NCI-H748 treated with DMSO at 0.1 percent for 48 hours (cell line): Measurements from ENCODE around the gene MEST.
A peak's percentile ranks its signal among the peaks of the same experiment; 100 is the strongest.
"Not testable (repeated sequence)": the region's sequence is repeated elsewhere in the genome, so short reads cannot be mapped to it uniquely, and the experiment has no call there.

Experiments used
- DNase-seq: peaks from one replicate; lab custom pipeline; 2025; lab: John Stamatoyannopoulos, UW

Gene MEST

GRCh38 chr7:130485734-130486113 is 6.2 kb upstream of the MEST start:
- no peak for DNase-seq

GRCh38 chr7:130486114-130486953 is 5.6 kb upstream of the MEST start:
- peak; percentile 31 for DNase-seq

- no peak for DNase-seq
These were observed 4.9 kb upstream of the MEST start for GRCh38 chr7:130486954-130487436.

- DNase-seq, result no peak
These were observed 3.3 kb upstream of the MEST start for GRCh38 chr7:130488392-130489139.

- DNase-seq, result no peak
These were observed 2.5 kb upstream of the MEST start for GRCh38 chr7:130489140-130489983.

- DNase-seq, result no peak
These were observed 1.5 kb upstream of the MEST start for GRCh38 chr7:130490311-130490791.

- no peak for DNase-seq
These were observed 739 bp upstream of the MEST start for GRCh38 chr7:130490888-130491804.

GRCh38 chr7:130492523-130493274 is 814 bp downstream of the MEST start:
- no peak for DNase-seq

GRCh38 chr7:130493275-130493873 is 1.5 kb downstream of the MEST start:
- DNase-seq, result no peak

- DNase-seq, result no peak
These were observed 2.6 kb downstream of the MEST start for GRCh38 chr7:130494431-130494858.

- no peak for DNase-seq
These were observed 8.6 kb downstream of the MEST start for GRCh38 chr7:130500463-130500862.

GRCh38 chr7:130500910-130501309 is 9.0 kb downstream of the MEST start:
- no peak for DNase-seq

- DNase-seq, result no peak
These were observed 13.9 kb downstream of the MEST start for GRCh38 chr7:130505753-130506152.

GRCh38 chr7:130506358-130506757 is 14.5 kb downstream of the MEST start:
- DNase-seq, result no peak

GRCh38 chr7:130512038-130512437 is 20.2 kb downstream of the MEST start:
- not testable (repeated sequence) for DNase-seq

- DNase-seq, result no peak
These were observed 21.6 kb downstream of the MEST start for GRCh38 chr7:130513447-130513846.

- DNase-seq, result no peak
These were observed 23.6 kb downstream of the MEST start for GRCh38 chr7:130515315-130516040.

GRCh38 chr7:130521258-130521951 is 29.5 kb downstream of the MEST start:
- DNase-seq, result no peak
